GM12865 (cell line): Measurements from ENCODE around the gene IGFBP3.
"Not testable (repeated sequence)": the region's sequence is repeated elsewhere in the genome, so short reads cannot be mapped to it uniquely, and the experiment has no call there.

ENCODE experiments used
- DNase-seq: peaks from one replicate; pipeline ENCODE4 v3.0.0; 2010; ENCODE audit warnings: low read depth
- H3K4me3 ChIP-seq: 2 replicates; pipeline ENCODE4 v1.5.1; 2011; ENCODE audit warnings: mild to moderate bottlenecking, low read depth, low read length, control low read depth
- CTCF ChIP-seq: IDR thresholded peaks from 2 replicates; pipeline ENCODE4 v1.5.1; 2011; ENCODE audit warnings: low read length, control low read depth, low read depth, inconsistent platforms; ENCODE audit not compliant: insufficient read depth; ENCODE audit errors: missing control alignments

IGFBP3 gene

DNA sequence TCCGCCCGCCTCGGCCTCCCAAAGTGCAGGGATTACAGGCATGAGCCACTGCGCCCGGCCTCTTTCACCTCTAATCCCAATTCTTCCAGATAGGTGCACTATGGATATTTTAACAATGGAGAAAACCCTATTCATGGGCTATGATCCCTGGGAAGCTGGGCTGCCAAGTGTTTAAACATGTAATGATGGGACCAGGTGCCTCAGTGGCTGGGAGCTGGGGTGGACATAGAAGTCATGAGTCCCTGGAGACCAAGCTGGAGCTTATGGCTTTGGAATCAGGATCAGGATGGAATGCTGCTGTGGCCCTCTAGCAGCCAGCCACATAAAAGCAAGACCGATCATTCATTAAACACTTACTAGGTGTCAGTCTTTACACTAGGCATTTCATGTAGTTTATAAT, 41.8 kb upstream of the IGFBP3 start:
- H3K4me3 ChIP-seq = no peak overlapping the region
- no peak for TF ChIP-seq CTCF
- no peak for DNase-seq

GRCh38 chr7:45957721-45958120, 36.6 kb upstream of the IGFBP3 start:
- no peak for TF ChIP-seq CTCF
- no peak overlapping the region for H3K4me3 ChIP-seq

DNA sequence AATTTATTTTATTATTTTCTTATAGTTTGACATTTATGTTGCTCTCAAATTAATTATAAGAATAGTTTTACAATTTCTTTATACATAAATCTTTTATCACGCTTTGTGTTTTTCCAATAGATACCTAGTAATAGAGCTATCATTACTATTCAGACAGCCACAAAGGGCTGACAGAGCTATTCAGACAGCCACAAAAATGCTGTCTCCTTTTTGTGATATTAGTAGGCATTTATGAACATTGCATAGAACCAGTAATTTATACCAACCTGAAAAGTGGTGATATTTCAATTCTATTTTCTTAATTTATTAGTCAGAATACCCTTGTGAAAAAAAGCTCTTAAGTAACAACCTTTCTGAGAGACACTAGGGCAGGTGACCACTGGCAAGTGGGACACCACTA, 34.2 kb upstream of the IGFBP3 start:
- no peak overlapping the region for H3K4me3 ChIP-seq
- TF ChIP-seq CTCF = no peak
- DNase-seq = no peak

More at GRCh38 chr7:45957721-45958120, 36.6 kb upstream of the IGFBP3 start:
- no peak for DNase-seq

DNA sequence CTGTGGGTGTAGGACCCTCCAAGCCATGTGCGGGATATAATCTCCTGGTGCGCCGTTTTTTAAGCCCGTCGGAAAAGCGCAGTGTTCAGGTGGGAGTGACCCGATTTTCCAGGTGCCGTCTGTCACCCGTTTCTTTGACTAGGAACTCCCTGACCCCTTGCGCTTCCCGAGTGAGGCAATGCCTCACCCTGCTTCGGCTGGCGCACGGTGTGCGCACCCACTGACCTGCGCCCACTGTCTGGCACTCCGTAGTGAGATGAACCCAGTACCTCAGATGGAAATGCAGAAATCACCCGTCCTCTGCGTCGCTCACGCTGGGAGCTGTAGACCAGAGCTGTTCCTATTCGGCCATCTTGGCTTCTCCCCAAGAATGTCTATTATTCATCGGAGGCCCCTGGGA, 32.0 kb upstream of the IGFBP3 start:
- DNase-seq, H3K4me3 ChIP-seq: not testable (repeated sequence)

- TF ChIP-seq CTCF = no peak
Measured at GRCh38 chr7:45944058-45944457, 23.0 kb upstream of the IGFBP3 start.

GRCh38 chr7:45940939-45941338, 19.9 kb upstream of the IGFBP3 start:
- no peak for DNase-seq
- no peak overlapping the region for H3K4me3 ChIP-seq
- no peak for TF ChIP-seq CTCF

More at GRCh38 chr7:45944058-45944457, 23.0 kb upstream of the IGFBP3 start:
- no peak overlapping the region for H3K4me3 ChIP-seq
- DNase-seq = no peak

- DNase-seq, H3K4me3 ChIP-seq: not testable (repeated sequence)
Measured at GRCh38 chr7:45940237-45940781, 19.2 kb upstream of the IGFBP3 start.

DNA sequence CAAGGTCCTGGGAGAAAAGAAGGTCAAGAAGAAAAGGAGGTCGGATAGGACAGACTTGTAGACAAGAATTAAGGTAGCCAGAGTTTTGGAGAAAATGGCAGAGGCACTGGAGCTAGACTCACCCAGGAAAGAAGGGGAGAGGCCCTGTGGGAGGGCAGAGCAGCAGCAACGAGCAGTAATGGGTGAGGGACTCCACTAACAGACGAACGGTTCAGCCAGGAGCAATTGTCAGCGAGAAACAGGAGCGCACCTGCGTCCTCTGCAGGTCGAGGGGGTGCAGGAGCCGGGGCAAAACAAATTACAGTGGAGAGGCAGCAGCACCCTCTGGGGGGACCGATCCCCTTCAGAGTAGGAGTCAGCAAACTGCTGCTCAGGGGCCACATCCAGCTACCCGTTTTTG, 18.5 kb upstream of the IGFBP3 start:
- no peak for DNase-seq
- TF ChIP-seq CTCF = no peak
- no peak overlapping the region for H3K4me3 ChIP-seq
